ENCODE data around the gene NCS1. TPM values are rescaled to one million over a fixed set of nuclear protein-coding genes. Genes with fewer than 3 reads are reported as not detected.

NCS1 gene
- total RNA-seq, 1 donor from 2014 or later: 312 TPM

GRCh38 chr9:130265431-130266235, 93.4 kb downstream of the NCS1 start, which contains the start of gene HMCN2:
HMCN2 (plus strand) TSS chr9:130265760; CDS start chr9:130265879, 119 bp downstream.
- TF ChIP-seq CTCF (IDR thresholded peaks at IDR 0.05; ENCODE audit: partially characterized antibody, unreplicated experiment): no peak
- H3K4me3 Mint-ChIP-seq (ENCODE audit: unreplicated experiment): peak within 1 kb of the TSS; percentile 87
- H3K4me1 Mint-ChIP-seq (ENCODE audit: low read depth, unreplicated experiment): peaks cover 13% of the 10 kb centered on the region
- H3K36me3 Mint-ChIP-seq (ENCODE audit: unreplicated experiment): no peaks in the 10 kb centered on the region
- H3K27me3 Mint-ChIP-seq (ENCODE audit: unreplicated experiment): peaks cover 17% of the 10 kb centered on the region
- H3K9me3 Mint-ChIP-seq (ENCODE audit: unreplicated experiment): peaks cover 6% of the 10 kb centered on the region
- no peak within 1 kb of the TSS for H3K27ac Mint-ChIP-seq (ENCODE audit: unreplicated experiment)
- DNase-seq: peak; percentile 71

GRCh38 chr9:130266236-130267098, 94.3 kb downstream of the NCS1 start:
- Mint-ChIP-seq H3K9me3 (ENCODE audit: unreplicated experiment) (peaks cover 6% of the 10 kb centered on the region), H3K4me3 (ENCODE audit: unreplicated experiment) (peak overlapping the region; percentile 87), H3K4me1 (ENCODE audit: low read depth, unreplicated experiment) (peaks cover 13% of the 10 kb centered on the region), H3K36me3 (ENCODE audit: unreplicated experiment) (no peaks in the 10 kb centered on the region), H3K27me3 (ENCODE audit: unreplicated experiment) (peaks cover 17% of the 10 kb centered on the region), H3K27ac (ENCODE audit: unreplicated experiment) (no peak overlapping the region)
- TF ChIP-seq CTCF (IDR thresholded peaks at IDR 0.05; ENCODE audit: partially characterized antibody, unreplicated experiment): no peak
- DNase-seq: no peak

- peak overlapping the region; percentile 45 for H3K4me3 Mint-ChIP-seq (ENCODE audit: unreplicated experiment)
Measured at GRCh38 chr9:130267930-130268329, 95.7 kb downstream of the NCS1 start.

GRCh38 chr9:130268521-130269211, 96.5 kb downstream of the NCS1 start:
- no peaks in the 10 kb centered on the region for H3K36me3 Mint-ChIP-seq (ENCODE audit: unreplicated experiment)
- TF ChIP-seq CTCF (IDR thresholded peaks at IDR 0.05; ENCODE audit: partially characterized antibody, unreplicated experiment): no peak
- DNase-seq: no peak
- peak overlapping the region; percentile 45 for H3K4me3 Mint-ChIP-seq (ENCODE audit: unreplicated experiment)
- H3K4me1 Mint-ChIP-seq (ENCODE audit: low read depth, unreplicated experiment): peaks cover 13% of the 10 kb centered on the region
- peaks cover 10% of the 10 kb centered on the region for H3K27me3 Mint-ChIP-seq (ENCODE audit: unreplicated experiment)
- peaks cover 4% of the 10 kb centered on the region for H3K9me3 Mint-ChIP-seq (ENCODE audit: unreplicated experiment)
- H3K27ac Mint-ChIP-seq (ENCODE audit: unreplicated experiment): peak overlapping the region; percentile 57

More at GRCh38 chr9:130267930-130268329, 95.7 kb downstream of the NCS1 start:
- peaks cover 4% of the 10 kb centered on the region for H3K9me3 Mint-ChIP-seq (ENCODE audit: unreplicated experiment)
- H3K27ac Mint-ChIP-seq (ENCODE audit: unreplicated experiment): peak overlapping the region; percentile 57
- H3K27me3 Mint-ChIP-seq (ENCODE audit: unreplicated experiment): peaks cover 14% of the 10 kb centered on the region
- no peak for DNase-seq
- H3K4me1 Mint-ChIP-seq (ENCODE audit: low read depth, unreplicated experiment): peaks cover 13% of the 10 kb centered on the region
- no peak for TF ChIP-seq CTCF (IDR thresholded peaks at IDR 0.05; ENCODE audit: partially characterized antibody, unreplicated experiment)
- H3K36me3 Mint-ChIP-seq (ENCODE audit: unreplicated experiment): no peaks in the 10 kb centered on the region
